ENCODE data around the gene DBNL.

The DBNL gene

DNA sequence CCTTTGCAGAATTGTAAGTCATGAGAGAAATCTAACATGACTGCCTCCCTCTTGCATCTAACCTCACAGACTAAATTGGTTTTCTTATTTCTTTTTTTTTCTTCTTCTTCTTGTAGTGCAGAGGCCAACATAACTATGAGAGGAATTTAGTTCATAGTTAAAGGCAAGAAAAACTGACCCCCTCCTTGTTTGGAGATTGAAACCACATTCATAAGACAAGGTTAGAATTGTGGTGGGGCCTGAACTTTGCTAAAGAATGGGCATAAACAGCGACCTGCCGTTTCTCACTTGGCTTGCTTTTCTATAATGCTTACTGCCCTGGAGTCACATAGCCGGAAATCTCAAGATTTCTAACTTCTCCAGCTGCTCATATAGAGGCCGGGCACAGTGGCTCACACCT lies 40.2 kb downstream of the DBNL start:
- no peaks in the 10 kb centered on the region for H3K9me2 ChIP-seq (replicated peaks; ENCODE audit: control insufficient read depth, low read length)
- TF ChIP-seq, protein P1, sequence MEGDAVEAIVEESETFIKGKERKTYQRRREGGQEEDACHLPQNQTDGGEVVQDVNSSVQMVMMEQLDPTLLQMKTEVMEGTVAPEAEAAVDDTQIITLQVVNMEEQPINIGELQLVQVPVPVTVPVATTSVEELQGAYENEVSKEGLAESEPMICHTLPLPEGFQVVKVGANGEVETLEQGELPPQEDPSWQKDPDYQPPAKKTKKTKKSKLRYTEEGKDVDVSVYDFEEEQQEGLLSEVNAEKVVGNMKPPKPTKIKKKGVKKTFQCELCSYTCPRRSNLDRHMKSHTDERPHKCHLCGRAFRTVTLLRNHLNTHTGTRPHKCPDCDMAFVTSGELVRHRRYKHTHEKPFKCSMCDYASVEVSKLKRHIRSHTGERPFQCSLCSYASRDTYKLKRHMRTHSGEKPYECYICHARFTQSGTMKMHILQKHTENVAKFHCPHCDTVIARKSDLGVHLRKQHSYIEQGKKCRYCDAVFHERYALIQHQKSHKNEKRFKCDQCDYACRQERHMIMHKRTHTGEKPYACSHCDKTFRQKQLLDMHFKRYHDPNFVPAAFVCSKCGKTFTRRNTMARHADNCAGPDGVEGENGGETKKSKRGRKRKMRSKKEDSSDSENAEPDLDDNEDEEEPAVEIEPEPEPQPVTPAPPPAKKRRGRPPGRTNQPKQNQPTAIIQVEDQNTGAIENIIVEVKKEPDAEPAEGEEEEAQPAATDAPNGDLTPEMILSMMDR (IDR thresholded peaks at IDR 0.05; ENCODE audit: low read depth, low read length, poor library complexity, severe bottlenecking) = no peak
- H3K4me2 ChIP-seq (ENCODE audit: low read length) = no peak overlapping the region
- H3K27me3 ChIP-seq (ENCODE audit: control insufficient read depth, low read length) = no peaks in the 10 kb centered on the region
- H3K27ac ChIP-seq (ENCODE audit: low read depth, low read length) = no peak overlapping the region
- peaks cover 21% of the 10 kb centered on the region for H3K36me3 ChIP-seq (ENCODE audit: control insufficient read depth, low read length)
- H3K9me3 ChIP-seq (ENCODE audit: control insufficient read depth, insufficient read depth, low read length) = no peaks in the 10 kb centered on the region
- peaks cover 23% of the 10 kb centered on the region for H3K4me1 ChIP-seq (ENCODE audit: control insufficient read depth, low read length)
- peaks cover 25% of the 10 kb centered on the region for H3K79me2 ChIP-seq (ENCODE audit: control insufficient read depth, low read length)
- H3K4me3 ChIP-seq (ENCODE audit: low read length) = no peak overlapping the region
- peaks cover 6% of the 10 kb centered on the region; the same call in 1 of the 2 replicates for H3F3A ChIP-seq (ENCODE audit: control insufficient read depth, insufficient read depth)
- no peaks in the 10 kb centered on the region for H4K20me1 ChIP-seq (ENCODE audit: control insufficient read depth, insufficient read depth, low read depth, low read length)

DNA sequence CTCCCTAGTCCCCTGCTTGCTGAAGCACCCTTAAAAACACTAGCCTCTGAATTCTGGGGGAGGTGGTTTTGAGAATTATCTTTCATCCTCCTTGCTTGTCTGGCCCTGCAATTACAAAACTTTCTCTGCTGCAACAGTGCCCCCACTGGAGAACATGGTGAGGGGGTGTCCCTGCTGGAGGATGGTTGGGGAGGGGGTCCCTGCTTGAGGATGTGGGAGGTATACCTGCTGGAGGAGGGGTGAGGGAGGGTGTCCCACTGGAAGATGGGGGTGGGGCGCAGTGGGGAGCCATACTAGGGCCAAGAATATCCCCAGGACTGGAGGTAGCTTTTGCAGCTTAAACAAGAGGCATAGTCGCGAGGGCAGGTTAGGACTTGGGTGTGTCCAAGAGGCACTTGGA lies 41.0 kb downstream of the DBNL start:
- H3K27me3 ChIP-seq (ENCODE audit: control insufficient read depth, low read length) = no peaks in the 10 kb centered on the region
- no peaks in the 10 kb centered on the region for H3K9me2 ChIP-seq (replicated peaks; ENCODE audit: control insufficient read depth, low read length)
- TF ChIP-seq, protein P1 (IDR thresholded peaks at IDR 0.05; ENCODE audit: low read depth, low read length, poor library complexity, severe bottlenecking) = peak; percentile 75
- TF ChIP-seq EZH2phosphoT487 (IDR thresholded peaks at IDR 0.05; ENCODE audit: borderline replicate concordance, low read length) = no peak
- peaks cover 6% of the 10 kb centered on the region; the same call in 1 of the 2 replicates for H3F3A ChIP-seq (ENCODE audit: control insufficient read depth, insufficient read depth)
- peaks cover 13% of the 10 kb centered on the region for H3K36me3 ChIP-seq (ENCODE audit: control insufficient read depth, low read length)
- peaks cover 14% of the 10 kb centered on the region for H3K4me1 ChIP-seq (ENCODE audit: control insufficient read depth, low read length)
- peaks cover 16% of the 10 kb centered on the region for H3K79me2 ChIP-seq (ENCODE audit: control insufficient read depth, low read length)
- no peak overlapping the region for H3K27ac ChIP-seq (ENCODE audit: low read depth, low read length)
- H3K4me3 ChIP-seq (ENCODE audit: low read length) = no peak overlapping the region
- H3K9me3 ChIP-seq (ENCODE audit: control insufficient read depth, insufficient read depth, low read length) = no peaks in the 10 kb centered on the region
- H3K4me2 ChIP-seq (ENCODE audit: low read length) = no peak overlapping the region
- no peaks in the 10 kb centered on the region for H4K20me1 ChIP-seq (ENCODE audit: control insufficient read depth, insufficient read depth, low read depth, low read length)

GRCh38 chr7:44086627-44087026 lies 42.1 kb downstream of the DBNL start:
- Histone ChIP-seq H3K4me2 (ENCODE audit: low read length) (no peak overlapping the region), H3K79me2 (ENCODE audit: control insufficient read depth, low read length) (peaks cover 5% of the 10 kb centered on the region), H3K9me2 (replicated peaks; ENCODE audit: control insufficient read depth, low read length) (no peaks in the 10 kb centered on the region), H3K4me1 (ENCODE audit: control insufficient read depth, low read length) (peaks cover 4% of the 10 kb centered on the region), H3F3A (ENCODE audit: control insufficient read depth, insufficient read depth) (peaks cover 6% of the 10 kb centered on the region; the same call in 1 of the 2 replicates), H3K9me3 (ENCODE audit: control insufficient read depth, insufficient read depth, low read length) (no peaks in the 10 kb centered on the region), H3K27me3 (ENCODE audit: control insufficient read depth, low read length) (no peaks in the 10 kb centered on the region), H3K27ac (ENCODE audit: low read depth, low read length) (no peak overlapping the region), H4K20me1 (ENCODE audit: control insufficient read depth, insufficient read depth, low read depth, low read length) (no peaks in the 10 kb centered on the region), H3K36me3 (ENCODE audit: control insufficient read depth, low read length) (peaks cover 4% of the 10 kb centered on the region), H3K4me3 (ENCODE audit: low read length) (no peak overlapping the region)
- TF ChIP-seq EZH2phosphoT487 (IDR thresholded peaks at IDR 0.05; ENCODE audit: borderline replicate concordance, low read length) = no peak
- TF ChIP-seq, protein P1 (IDR thresholded peaks at IDR 0.05; ENCODE audit: low read depth, low read length, poor library complexity, severe bottlenecking) = no peak
